T1000 (cell line): Measurements from ENCODE around the gene CD164L2.
"Not testable (repeated sequence)": the region's sequence is repeated elsewhere in the genome, so short reads cannot be mapped to it uniquely, and the experiment has no call there.

Source experiments
- DNase-seq: peaks from one replicate; lab custom pipeline; 2025; ENCODE audit warnings: mixed read lengths; lab: John Stamatoyannopoulos, UW

CD164L2 gene

GRCh38 chr1:27384797-27385196 is 1.7 kb upstream of the CD164L2 start:
- not testable (repeated sequence) for DNase-seq

DNA sequence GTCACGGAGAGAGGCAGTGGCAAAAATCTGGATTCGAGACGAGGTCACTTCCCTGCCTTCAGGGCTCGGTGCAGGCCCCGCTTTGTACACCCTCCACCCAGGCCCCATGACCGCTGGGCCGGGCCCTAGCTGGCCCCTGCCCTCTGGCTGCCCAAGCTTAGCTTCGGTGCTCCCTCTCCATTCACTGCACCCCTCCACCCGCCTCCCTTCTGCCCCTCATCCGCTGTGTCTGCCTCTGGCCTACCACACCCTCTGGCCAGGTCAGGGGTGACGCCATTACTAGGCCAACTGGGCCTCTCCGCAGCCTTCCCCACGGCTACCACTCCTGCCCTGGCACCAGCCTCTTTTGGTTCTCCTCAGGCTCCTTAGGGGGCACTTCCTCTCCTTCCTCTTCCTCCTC is 528 bp upstream of the CD164L2 start:
- DNase-seq: no peak

GRCh38 chr1:27381969-27382762 is 967 bp downstream of the CD164L2 start:
- DNase-seq: no peak

DNA sequence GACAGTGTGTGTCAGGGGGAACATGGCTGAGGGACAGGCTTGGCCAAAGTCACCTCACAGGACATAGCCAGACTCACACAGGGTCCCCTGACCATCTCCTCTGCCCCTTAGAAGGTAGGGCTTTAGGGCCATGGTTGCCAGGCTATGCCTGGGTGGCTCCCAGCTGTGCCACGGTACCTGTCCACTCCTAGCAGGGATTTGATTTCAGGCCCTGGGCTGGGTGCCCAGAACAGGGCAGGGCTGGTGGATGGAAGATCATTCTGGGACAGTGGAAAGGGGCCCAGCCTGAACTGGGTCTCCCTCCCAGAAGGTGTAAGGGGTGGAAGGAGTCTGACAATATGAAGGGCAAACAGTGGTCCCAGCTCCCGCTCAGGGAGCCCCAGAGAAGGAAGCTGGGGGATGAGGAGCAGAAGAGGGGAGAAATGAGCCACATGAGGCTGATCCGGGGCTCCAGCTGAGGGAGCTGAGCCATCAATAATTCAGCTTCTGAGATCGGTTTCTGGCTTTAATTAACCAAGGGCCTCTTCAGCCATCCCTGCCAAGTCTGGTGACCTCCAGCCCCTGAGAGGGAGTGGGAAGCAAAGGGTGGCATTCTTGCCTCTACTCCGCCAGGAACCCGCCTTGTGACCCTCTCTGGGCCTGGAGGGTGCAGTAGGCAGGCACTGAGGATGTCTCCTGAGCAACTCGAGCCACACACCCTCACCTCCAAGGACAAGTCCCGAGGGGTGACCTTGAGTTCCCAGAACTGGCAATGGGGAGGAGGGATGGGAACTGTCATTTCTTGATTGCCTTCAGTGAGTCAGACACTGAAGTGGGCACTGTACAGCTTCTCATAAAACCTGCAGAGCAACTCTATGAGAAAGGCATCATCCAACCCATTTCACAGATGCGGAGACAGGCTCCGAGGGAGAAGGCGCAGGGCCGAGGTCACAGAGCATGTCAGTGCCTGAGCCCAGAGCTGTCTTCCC is 2.1 kb downstream of the CD164L2 start:
- no peak for DNase-seq

DNA sequence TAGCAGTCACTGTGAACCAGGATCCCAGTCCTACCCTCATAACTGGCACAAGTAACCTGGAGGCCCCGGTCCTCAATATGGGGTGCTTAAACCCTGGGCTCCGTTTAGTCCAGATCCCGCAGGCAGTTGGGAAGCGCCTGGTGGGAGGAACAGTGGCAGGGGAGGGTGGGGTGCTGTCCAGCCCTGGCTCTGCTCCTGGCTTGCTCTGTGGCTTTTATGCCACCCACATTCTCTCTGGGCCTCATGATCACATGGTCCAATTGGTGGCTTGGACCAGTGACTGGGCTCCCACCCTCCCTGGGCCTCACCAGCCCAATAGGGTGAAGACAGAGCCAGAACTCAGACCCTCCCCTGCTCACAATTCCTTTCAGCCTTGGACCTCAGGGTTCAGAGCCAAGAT is 2.9 kb downstream of the CD164L2 start:
- DNase-seq: no peak

GRCh38 chr1:27379564-27380122 is 3.5 kb downstream of the CD164L2 start:
- DNase-seq: no peak

DNA sequence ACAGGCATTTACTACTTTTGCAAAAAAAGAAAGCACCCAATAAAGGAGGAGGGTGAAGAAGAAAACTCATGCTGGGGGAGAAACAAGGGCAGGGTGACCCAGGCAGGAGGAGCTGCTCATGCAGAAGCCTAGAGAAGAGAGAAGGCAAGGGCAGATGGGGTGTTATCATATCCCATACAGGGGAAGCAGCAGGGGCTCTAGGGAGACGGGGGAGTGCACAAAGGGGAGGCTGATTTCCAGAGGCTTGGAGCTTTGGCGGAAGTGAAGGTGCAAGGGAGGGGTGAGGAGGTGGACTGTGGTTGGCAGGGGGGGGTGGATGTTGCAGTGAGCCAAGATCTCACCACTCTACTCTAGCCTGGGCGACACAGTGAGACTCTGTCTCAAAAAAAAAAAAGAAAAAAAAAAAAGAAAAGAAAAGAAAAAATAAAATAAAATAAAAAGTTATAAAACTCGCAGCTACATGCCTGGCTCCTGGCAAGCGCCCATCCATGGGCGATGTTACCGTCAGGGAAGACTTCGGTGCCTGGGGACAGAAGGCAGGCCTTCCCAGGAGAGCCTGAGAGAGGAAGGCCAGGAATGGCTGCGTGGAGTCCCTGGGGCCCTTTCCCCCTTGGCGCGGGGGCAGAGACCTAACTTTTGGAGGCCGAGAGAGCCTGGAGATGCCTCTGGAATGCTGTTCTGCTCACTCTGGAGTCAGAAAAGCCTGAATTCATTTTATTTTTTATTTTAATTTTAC is 5.2 kb downstream of the CD164L2 start:
- no peak for DNase-seq

DNA sequence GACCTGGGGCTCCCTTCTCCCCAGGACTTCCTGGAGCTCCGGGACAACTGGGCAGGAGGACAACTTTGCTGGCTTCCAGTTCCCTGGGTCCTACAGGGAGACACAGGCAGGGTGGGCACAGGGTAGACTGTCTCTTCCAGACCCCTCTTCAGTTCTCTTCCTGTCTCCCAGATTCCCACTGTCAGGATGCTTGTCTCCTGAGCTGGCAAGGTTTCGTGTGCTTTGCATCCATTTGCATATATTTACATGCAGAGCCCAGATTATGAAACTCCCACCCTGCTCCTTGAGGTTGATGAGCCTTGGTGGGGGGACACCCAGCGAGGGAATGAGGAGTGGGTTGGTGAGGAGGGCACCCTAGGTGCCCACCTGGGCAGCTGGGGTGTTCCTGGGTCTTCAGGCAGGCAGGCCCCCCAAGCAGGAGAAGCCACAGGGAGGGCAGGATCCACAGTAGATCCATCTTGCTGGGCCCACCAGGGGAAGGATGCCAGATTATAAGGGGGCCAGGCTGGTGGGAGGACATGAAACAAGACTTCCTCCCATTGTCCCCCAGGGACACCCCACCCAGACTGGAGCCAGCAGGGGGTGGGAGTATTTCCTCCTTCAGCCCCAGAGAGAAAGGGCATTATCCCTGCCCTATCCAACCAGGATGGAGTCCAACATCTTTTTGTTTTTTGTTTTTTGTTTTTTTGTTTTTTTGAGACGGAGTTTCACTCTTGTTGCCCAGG is 8.6 kb downstream of the CD164L2 start, which contains the start of gene FCN3:
TSS of gene FCN3 (minus strand) at position 463 of the 725 bp plus-strand sequence. CDS start at position 457, 6 bp downstream.
- DNase-seq: no peak

- DNase-seq: no peak
Measured at GRCh38 chr1:27372808-27373690, 10.1 kb downstream of the CD164L2 start.

- no peak for DNase-seq
Measured at GRCh38 chr1:27372022-27372807, 10.9 kb downstream of the CD164L2 start.

DNA sequence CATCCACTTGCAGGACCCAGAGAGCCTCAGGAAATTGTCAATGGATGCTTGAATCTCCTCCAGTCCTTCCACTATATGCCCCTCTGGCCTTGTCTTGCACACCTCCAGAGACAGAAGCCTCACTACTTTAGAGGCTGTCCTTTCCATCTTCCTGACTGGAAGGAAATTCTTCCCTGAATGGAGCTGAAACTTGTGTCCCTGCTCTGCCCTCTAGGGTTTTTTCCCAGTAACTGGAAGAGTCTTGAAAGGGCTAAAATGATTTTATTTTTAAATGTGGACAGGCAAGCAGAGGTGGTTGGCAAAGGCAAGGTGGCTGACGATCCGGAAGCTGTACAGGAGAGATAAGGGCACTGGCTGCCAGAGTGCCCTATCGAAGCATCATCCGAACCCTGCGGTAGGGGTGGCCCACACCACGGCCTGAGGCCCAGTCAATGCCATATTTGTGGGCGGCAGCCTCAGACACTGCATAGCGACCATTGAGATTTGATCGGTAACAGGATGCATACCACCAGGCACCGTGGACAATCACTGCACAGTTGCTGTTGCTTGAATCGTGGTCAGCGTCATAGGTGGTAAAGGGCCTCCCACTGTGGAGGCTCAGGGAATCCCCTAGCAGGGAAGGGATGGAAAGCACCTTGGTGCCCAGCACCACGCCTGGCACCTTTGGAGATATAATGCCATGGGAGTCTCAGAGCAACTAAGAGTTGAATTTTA is 14.1 kb downstream of the CD164L2 start:
- DNase-seq: no peak

DNA sequence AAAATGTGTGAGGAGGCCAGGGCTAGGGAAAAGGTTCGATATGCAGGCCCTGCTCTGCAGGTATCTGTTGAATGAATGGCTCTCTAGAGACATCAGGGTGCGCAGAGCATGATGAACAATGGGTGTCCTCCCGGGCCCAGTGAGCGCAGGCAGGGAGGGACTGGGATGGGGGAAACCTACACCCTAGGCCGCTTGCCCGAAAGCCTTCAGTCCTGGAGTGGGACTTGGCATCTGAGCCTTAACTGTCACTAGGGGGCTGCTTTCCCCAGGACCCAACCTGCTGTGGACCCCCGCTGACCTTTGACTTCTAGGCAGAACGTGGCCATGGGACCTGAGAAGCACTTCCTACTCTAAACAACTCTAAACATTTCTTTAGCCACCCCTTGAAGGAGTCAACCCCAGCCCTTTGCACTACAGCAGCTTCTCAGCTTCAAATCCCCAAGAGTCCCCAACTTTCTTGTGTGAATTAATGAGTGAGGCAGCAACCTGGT is 15.9 kb downstream of the CD164L2 start:
- no peak for DNase-seq

DNA sequence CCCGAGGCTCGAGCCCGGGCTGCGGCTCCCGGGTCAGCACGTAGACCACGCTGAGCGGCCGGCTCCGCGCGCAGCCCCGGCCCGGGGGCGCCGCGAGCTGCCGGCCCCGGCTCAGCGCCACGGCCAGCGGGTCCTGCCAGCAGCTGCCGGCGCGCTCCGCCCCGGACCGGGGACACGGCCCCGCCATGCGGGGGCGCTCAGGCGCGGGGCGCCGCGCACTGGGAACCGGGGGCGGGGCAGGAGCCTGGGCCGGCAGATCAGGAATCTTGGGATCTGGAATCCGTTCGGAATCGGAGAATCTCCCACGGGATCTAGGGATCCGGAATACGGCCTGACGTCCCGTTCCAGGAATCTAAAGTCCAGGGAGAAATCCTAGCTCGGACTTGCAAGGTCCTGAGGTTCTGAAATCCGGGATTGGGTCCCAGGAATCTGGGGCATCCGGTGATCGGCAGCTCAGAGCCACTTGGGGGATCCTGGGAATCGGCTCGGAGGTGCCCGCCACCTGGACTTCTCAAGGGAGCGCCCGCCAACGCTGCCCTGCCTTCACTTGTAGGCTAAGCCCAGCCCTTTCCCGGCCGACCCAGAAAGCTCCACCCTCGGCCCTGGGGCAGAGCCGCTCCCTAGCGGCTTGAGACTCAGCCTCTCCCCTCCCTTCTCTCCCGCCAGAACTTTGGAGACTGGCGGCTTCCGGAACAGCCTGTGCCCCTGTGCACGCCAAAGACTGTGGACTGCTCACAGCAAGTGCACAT is 16.5 kb downstream of the CD164L2 start, which contains the start of gene MAP3K6:
TSS of gene MAP3K6 (minus strand) at position 551 of the 749 bp plus-strand sequence. CDS start at position 187, 364 bp downstream.
- peak; percentile 73 for DNase-seq

- DNase-seq: peak; percentile 75
Measured at GRCh38 chr1:27366113-27366410, 17.1 kb downstream of the CD164L2 start.

DNA sequence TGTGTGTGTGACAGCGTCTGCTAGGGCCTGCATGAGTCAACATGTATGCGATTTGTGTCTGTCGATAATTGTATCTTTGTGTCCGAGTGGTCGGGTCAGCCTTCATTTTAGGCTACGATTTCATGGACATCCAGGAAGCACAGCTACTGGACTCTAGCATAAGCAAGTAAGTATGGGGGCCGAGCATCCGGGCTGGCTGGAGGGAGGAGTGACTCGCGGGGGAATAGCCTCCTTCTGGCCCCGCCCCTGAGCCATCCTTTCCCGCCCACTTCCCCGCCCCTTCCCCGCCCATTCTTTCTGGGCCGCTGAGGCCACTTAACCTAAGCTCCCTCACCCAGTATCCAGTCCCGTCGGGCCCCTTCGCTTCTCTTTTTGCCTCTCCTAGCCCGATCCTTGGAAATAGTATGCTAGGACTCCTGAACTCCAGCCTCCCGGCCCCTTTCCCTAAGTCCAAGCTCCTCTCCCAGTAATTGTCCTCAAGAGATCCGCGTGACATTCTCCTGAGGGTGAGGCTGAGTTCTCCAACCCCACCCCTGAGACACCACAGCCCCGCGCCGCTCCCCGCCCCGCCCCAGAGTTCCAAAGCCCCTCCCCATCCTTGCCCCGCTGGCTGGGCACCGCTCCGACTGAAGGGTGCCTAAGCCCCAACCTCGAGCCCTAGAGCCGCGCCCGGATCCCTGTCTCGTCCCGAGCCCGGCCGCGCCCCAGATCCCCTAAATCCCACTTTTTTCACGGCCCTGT is 17.6 kb downstream of the CD164L2 start:
- DNase-seq: peak; percentile 87

DNA sequence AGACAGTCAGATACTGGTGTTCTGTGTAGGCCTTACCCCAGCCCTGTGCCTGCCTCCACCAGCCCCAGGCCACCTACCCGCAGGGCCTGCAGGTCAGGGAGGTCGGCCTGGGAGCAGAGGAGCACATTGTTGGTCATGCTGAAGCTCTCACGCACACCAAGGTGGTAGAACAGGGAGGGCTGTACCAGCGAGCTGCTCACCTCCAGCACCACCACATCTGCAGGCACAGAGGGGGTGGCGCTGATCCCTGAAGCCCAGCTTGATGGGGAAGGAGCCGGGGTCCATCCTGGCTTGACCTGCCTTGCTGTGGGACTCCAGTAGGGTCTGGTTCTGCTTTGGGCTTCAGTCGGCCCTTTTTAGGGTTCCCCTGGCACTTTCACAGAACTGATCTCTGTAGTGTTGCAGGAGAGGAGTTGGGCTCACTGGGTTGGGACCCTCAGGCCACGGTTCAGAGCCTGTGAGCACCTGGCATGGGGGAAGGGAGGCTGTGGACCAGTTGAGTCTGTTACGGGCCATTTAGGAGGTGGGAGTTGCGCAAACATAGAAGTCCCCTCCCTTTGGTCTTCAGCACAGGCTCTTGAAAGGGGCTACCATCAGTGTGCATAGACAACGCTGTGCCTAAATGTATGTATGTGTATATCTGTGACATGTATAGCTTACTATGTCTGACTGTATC is 18.3 kb downstream of the CD164L2 start:
- no peak for DNase-seq
